GM12878 (cell line): Measurements from ENCODE around the gene SDK2. TPM values are rescaled to one million over a fixed set of nuclear protein-coding genes. Genes with fewer than 3 reads are reported as not detected.

Source experiments
- BCL11A ChIP-seq: IDR thresholded peaks from 2 replicates; pipeline ENCODE4 v1.6.1; 2011; ENCODE audit warnings: low read depth, low read length
- CEBPB ChIP-seq, 2 experiments: fragments of 150-350 bp in 1 of 2; IDR thresholded peaks; 2 replicates each; pipeline ENCODE4 v1.6.1; 2012 to 2014; ENCODE audit warnings: low read depth in 2 of 2, low read length in 2 of 2, borderline replicate concordance in 1 of 2, inconsistent platforms in 1 of 2
- FOS ChIP-seq: IDR thresholded peaks from 3 replicates; pipeline ENCODE4 v1.6.1; 2011; ENCODE audit warnings: borderline replicate concordance; ENCODE audit not compliant: insufficient read length; ENCODE audit errors: extremely low read depth
- IKZF2 ChIP-seq, 2 experiments: fragments of 450-650 bp; IDR thresholded peaks; 2 replicates each; pipeline ENCODE4 v1.6.1; 2017; ENCODE audit warnings: mild to moderate bottlenecking in 2 of 2, moderate library complexity in 2 of 2
- MLLT1 ChIP-seq: fragments of 450-650 bp; IDR thresholded peaks from 2 replicates; pipeline ENCODE4 v1.6.1; 2016; ENCODE audit warnings: mild to moderate bottlenecking
- NBN ChIP-seq: fragments of 450-650 bp; IDR thresholded peaks from 2 replicates; pipeline ENCODE4 v1.6.1; 2016
- NFYA ChIP-seq: IDR thresholded peaks from 2 replicates; pipeline ENCODE4 v1.6.1; 2011; ENCODE audit warnings: low read depth, mild to moderate bottlenecking, low read length, improper control_type of control experiment, borderline replicate concordance
- SREBF2 ChIP-seq: IDR thresholded peaks from 2 replicates; pipeline ENCODE4 v1.6.1; 2012; ENCODE audit warnings: mild to moderate bottlenecking, low read length
- ZSCAN29 ChIP-seq: fragments of 450-650 bp; IDR thresholded peaks from 2 replicates; pipeline ENCODE4 v1.6.1; 2017; ENCODE audit warnings: mild to moderate bottlenecking, moderate library complexity
- polyA plus RNA-seq, 11 experiments: library from polyadenylated mRNA; depleted of rRNA in 4 of 11; unstranded in 6 of 11; stranded (reverse) in 5 of 11; fragments of >200 nt; fragmentation: Nextera tagmentation in 4 of 11; fragmentation: Illumina TruSeq in 1 of 11; extraction: Ambion mirVana in 4 of 11; extraction: Trizol in 1 of 11; gene quantifications; 1 replicate in 1 of 11; 2 replicates in 10 of 11; pipeline versions ENCODE4 v1.2.1 to v1.2.3, GENCODE V29; 2011 to 2016; ENCODE audit warnings: inconsistent platforms in 2 of 11, missing spikeins in 2 of 11, low read depth in 1 of 11
- total RNA-seq, 4 experiments: library from RNA; depleted of rRNA in 3 of 4; stranded (reverse); fragments of >200 nt in 3 of 4; fragmentation: Illumina TruSeq in 1 of 4; extraction: Trizol in 1 of 4; gene quantifications; 2 replicates each; pipeline versions ENCODE4 v1.2.1 to v1.2.3, GENCODE V29; 2013 to 2021
- TF ChIP-seq, protein P1 (sequence below): fragments of 450-650 bp; IDR thresholded peaks from 2 replicates; pipeline ENCODE4 v1.6.1; 2017; ENCODE audit warnings: mild to moderate bottlenecking, moderate library complexity

Gene SDK2
- total and polyA plus RNA-seq, 10 of the 15 experiments (the other 5 are each of a cell fraction or from before 2014, with no cell fraction given) = 0.03 to 0.08 (median 0.03) TPM; not detected in 7

DNA sequence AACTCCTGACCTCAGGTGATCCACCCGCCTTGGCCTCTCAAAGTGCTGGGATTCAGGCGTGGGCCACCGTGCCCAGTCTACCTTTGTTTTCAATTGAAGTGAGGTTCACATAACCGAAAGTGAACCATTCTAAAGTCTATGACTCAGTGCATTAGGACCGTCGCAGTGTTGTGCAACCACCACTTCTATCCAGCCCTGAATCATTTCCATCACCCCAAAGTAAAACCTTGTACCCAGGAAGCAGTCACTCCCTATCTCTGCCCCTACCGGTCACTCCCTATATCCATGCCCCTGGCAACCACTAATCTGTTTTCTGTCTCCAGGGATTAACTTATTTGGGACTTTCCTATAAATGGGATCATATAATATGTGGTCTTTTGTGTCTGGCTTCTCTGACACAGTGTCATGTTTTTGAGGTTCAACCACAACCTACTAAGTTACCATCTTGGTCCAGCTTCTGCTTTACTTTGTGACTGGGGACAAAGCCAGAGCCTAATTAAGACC is 304.1 kb downstream of the SDK2 start (continued):
- no peak for TF ChIP-seq NFYA
- 0 out of 2 replicates have a peak, but pooled peaks have one; percentile 38 for TF ChIP-seq MLLT1
- TF ChIP-seq NBN = peak; percentile 56; the same call in 1 of the 2 replicates
- TF ChIP-seq CEBPB (IDR thresholded peaks at IDR 0.05; ENCODE audit: borderline replicate concordance in 1 of 2, low read depth in 2 of 2, low read length in 2 of 2) = peak in 1 of 2 experiments; percentile 86; a peak in 1 of 4 replicates
- no peak for TF ChIP-seq ZSCAN29
- no peak for TF ChIP-seq SREBF2
- TF ChIP-seq, protein P1, sequence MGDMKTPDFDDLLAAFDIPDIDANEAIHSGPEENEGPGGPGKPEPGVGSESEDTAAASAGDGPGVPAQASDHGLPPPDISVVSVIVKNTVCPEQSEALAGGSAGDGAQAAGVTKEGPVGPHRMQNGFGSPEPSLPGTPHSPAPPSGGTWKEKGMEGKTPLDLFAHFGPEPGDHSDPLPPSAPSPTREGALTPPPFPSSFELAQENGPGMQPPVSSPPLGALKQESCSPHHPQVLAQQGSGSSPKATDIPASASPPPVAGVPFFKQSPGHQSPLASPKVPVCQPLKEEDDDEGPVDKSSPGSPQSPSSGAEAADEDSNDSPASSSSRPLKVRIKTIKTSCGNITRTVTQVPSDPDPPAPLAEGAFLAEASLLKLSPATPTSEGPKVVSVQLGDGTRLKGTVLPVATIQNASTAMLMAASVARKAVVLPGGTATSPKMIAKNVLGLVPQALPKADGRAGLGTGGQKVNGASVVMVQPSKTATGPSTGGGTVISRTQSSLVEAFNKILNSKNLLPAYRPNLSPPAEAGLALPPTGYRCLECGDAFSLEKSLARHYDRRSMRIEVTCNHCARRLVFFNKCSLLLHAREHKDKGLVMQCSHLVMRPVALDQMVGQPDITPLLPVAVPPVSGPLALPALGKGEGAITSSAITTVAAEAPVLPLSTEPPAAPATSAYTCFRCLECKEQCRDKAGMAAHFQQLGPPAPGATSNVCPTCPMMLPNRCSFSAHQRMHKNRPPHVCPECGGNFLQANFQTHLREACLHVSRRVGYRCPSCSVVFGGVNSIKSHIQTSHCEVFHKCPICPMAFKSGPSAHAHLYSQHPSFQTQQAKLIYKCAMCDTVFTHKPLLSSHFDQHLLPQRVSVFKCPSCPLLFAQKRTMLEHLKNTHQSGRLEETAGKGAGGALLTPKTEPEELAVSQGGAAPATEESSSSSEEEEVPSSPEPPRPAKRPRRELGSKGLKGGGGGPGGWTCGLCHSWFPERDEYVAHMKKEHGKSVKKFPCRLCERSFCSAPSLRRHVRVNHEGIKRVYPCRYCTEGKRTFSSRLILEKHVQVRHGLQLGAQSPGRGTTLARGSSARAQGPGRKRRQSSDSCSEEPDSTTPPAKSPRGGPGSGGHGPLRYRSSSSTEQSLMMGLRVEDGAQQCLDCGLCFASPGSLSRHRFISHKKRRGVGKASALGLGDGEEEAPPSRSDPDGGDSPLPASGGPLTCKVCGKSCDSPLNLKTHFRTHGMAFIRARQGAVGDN = peak; percentile 49; the same call in 1 of the 2 replicates
- no peak for TF ChIP-seq FOS
- peak; percentile 84 to 88 for TF ChIP-seq IKZF2 (IDR thresholded peaks at IDR 0.05)
- TF ChIP-seq BCL11A = peak; percentile 49; the same call in 1 of the 2 replicates
